SK-MEL-5 (cell line): ENCODE data around the gene HFE. TPM values are rescaled to one million over a fixed set of nuclear protein-coding genes. Genes with fewer than 3 reads are reported as not detected.
"Not testable (repeated sequence)": the region's sequence is repeated elsewhere in the genome, so short reads cannot be mapped to it uniquely, and the experiment has no call there.

Source experiments
- DNase-seq: peaks from one replicate; pipeline ENCODE4 v3.0.0-alpha.2; 2016; ENCODE audit warnings: low read depth, low spot score
- in situ Hi-C: cut with HindIII; loops from 2 replicates; pipeline ENCODE4 v1.10.0; 2016; ENCODE audit warnings: low sequenced_read_pairs, high pct_unique_total_duplicates, low pct_unique_long_range_greater_than_20kb
- total RNA-seq: library from RNA; depleted of rRNA; stranded (reverse); fragments of >200 nt; shearing (Covaris generic); gene quantifications from 2 replicates; pipeline ENCODE4 v1.2.3, GENCODE V29; 2014

The HFE gene
- total RNA-seq, 1 experiment from 2014 or later, result 15.8 TPM

DNA sequence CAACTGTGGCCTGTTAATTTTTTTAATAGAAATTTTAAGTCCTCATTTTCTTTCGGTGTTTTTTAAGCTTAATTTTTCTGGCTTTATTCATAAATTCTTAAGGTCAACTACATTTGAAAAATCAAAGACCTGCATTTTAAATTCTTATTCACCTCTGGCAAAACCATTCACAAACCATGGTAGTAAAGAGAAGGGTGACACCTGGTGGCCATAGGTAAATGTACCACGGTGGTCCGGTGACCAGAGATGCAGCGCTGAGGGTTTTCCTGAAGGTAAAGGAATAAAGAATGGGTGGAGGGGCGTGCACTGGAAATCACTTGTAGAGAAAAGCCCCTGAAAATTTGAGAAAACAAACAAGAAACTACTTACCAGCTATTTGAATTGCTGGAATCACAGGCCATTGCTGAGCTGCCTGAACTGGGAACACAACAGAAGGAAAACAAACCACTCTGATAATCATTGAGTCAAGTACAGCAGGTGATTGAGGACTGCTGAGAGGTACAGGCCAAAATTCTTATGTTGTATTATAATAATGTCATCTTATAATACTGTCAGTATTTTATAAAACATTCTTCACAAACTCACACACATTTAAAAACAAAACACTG lies 10.1 kb downstream of the HFE start:
- DNase-seq, result peak; percentile 84
- in situ Hi-C loops, result loop anchor here (5.0 kb wide), 1 partner anchor 35 kb away; no protein-coding TSS in a partner anchor

GRCh38 chr6:26103141-26103769 lies 16.0 kb downstream of the HFE start:
- in situ Hi-C loops, result no loop called here
- DNase-seq, result no peak

GRCh38 chr6:26103770-26104456 lies 16.7 kb downstream of the HFE start:
- in situ Hi-C loops, result no loop called here

DNA sequence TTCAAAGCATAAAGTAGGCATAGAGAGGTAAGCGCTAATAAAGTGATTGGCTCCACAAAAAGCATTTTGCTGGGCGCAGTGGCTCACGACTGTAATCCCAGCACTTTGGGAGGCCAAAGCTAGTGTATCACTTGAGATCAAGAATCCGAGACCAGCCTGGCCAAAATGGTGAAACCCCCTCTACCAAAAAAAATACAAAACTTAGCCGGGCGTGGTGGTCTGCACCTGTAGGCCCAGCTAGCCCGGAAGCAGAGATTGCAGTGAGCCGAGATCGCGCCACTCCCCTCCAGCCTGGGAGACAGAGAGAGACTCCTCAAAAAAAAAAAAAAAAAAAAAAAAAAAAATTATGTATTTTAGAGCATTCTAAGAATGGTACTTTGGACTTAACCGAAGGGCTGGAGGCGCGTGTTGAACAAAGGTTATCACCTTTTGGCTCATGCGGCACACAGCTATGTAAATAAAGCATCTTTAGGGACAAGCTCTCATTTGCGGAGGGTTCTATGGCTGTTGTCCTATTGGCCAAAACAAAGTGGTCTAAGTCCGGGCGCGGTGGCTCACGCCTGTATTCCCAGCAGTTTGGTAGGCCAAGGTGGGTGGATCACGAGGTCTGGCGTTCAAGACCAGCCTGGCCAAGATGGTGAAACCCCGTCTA lies 17.4 kb downstream of the HFE start:
- in situ Hi-C loops, result no loop called here
- DNase-seq, result peak; percentile 39

More at GRCh38 chr6:26103770-26104456, 16.7 kb downstream of the HFE start:
- peak; percentile 99 for DNase-seq

- DNase-seq, result no peak
- in situ Hi-C loops, result no loop called here
Measured at GRCh38 chr6:26105109-26105730, 18.0 kb downstream of the HFE start.

DNA sequence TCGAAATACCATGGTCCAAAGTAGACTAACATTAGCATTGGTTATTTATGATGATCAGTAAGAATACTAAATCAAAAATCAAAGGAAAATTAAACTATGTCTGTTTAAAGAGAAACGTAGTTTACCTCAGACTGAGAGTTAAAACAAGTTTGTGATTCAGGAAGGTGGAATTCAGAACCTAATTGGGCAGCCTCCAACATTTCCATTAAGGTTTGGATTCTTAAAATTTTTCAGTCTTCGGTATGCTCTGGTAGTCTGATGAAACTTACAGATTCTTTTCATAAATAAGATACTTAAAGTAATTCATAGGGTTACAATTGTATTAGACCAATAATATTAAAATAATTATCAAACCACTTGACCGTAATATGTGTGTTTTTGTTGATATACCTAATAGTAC lies 18.6 kb downstream of the HFE start:
- in situ Hi-C loops, result no loop called here
- DNase-seq, result no peak

DNA sequence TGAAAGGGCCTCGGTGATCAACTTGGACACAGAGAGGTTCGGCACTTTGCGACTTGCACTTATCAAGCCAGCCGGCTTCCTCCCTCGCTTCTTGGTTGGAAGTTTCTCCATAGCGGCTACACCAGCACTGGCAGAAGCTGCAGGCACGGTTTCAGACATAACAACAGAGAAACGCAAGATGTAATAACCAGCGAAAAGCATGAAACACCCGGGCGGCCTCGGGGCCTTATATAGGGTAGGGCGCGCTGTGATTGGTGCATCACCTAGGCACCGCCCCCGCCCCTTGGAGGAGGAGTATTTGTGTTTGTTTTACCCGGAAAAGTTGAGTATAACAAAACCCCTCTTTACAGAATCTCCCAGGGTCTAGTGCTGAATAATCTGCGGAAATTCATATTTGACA lies 20.7 kb downstream of the HFE start:
- no peak for DNase-seq
- in situ Hi-C loops, result no loop called here

DNA sequence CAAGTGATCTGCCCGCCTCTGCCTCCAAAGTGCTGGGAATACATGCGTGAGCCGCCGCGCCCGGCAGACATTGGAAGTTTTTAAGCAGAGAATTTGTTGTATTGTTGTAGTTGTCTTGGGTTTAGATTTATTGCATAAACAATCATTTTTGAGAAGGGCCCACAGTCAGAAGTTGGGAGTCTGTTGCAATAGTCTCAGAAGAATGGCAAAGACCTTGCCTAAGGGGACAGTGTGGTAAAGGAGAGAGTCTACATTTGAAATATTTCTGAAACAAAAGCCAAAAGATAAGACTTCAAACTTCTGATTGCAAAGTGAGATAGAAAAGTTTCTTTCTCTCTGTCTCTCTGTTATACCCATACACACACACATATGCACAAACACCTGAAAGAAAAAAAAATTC lies 22.5 kb downstream of the HFE start:
- in situ Hi-C loops, result no loop called here
- no peak for DNase-seq

- in situ Hi-C loops, result no loop called here
- DNase-seq, result no peak
Measured at GRCh38 chr6:26113570-26113969, 26.3 kb downstream of the HFE start.

GRCh38 chr6:26115226-26115625 lies 28.0 kb downstream of the HFE start:
- in situ Hi-C loops, result no loop called here
- DNase-seq, result no peak

DNA sequence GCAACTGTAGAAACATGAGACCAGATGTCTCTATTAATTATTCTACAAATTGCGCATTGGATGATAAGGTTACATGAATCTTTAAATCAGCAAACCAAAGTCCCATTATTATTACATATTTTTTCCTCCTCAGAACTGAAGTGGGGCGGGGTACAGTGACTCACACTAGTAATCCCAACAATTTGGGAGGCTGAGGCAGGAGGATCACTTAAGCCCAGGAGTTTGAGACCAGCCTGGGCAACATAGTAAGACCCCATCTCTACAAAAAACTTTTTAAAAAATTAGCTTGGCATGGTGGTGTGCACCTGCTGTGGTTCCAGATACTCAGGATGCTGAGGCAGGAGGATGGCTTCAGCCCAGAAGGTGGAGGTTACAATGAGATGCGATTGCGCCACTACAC lies 29.0 kb downstream of the HFE start:
- in situ Hi-C loops, result no loop called here
- DNase-seq, result no peak

DNA sequence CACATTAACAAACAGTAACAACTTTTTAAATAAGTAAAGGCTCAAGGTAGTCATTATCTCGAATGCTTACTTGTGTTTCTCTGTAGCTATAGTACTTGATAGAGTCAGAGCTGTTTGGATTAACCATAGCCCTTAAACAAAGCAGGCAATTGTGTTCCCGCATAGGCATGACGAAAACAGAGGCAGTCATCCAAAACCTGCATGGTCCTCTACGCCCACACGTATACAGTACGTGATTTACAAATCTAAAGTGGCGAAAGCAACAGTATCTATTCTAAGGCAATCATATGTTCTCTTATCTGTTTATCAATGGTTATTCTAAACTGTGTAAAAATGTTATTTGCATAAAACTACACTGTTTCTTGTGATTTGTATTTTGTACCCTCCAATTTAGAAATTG lies 31.8 kb downstream of the HFE start:
- in situ Hi-C loops, result no loop called here
- DNase-seq, result peak; percentile 99

DNA sequence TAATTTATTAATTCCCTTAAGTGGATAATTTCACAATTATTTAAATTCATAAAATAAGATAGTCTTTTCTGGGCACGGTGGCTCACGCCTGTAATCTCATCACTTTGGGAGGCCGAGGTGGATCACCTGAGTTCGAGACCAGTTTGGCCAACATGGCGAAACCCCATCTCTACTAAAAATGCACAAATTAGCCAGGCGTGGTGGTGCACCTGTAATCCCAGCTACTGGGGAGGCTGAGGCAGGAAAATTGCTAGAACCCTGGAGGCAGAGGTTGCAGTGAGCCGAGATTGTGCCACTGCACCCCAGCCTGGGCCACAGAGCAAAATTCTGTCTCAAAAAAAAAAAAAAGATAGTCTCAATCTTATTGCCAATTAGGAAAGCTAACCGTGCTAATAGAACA lies 32.9 kb downstream of the HFE start:
- DNase-seq, in situ Hi-C loops: not testable (repeated sequence)

- DNase-seq, result no peak
- in situ Hi-C loops, result no loop called here
Measured at GRCh38 chr6:26120807-26121140, 33.5 kb downstream of the HFE start.

GRCh38 chr6:26121141-26122004 lies 34.1 kb downstream of the HFE start:
- DNase-seq, result no peak
- in situ Hi-C loops, result no loop called here

- in situ Hi-C loops, result no loop called here
- peak; percentile 22 for DNase-seq
Measured at GRCh38 chr6:26122005-26122388, 34.8 kb downstream of the HFE start.

- in situ Hi-C loops, result no loop called here
- DNase-seq, result peak; percentile 88
Measured at GRCh38 chr6:26122402-26122792, 35.2 kb downstream of the HFE start.
